BE2C (cell line): ENCODE results near the gene SLC9A3.

Experiments
- DNase-seq: peaks from one replicate; pipeline ENCODE4 v3.0.0-alpha.2; 2020
- H3K27me3 ChIP-seq: fragments of 250-450 bp; sonication (Bioruptor Pico); 2 replicates; pipeline ENCODE4 v1.5.1; 2020; ENCODE audit warnings: mild to moderate bottlenecking
- H3K36me3 ChIP-seq: fragments of 250-450 bp; sonication (Bioruptor Pico); 2 replicates; pipeline ENCODE4 v1.5.1; 2020; ENCODE audit warnings: mild to moderate bottlenecking
- H3K4me1 ChIP-seq: fragments of 250-450 bp; sonication (Bioruptor Pico); 2 replicates; pipeline ENCODE4 v1.5.1; 2020
- H3K4me3 ChIP-seq: 2 replicates; pipeline ENCODE4 v1.5.1; 2011; ENCODE audit warnings: low read depth, low read length
- H3K9me3 ChIP-seq: fragments of 250-450 bp; sonication (Bioruptor Pico); 2 replicates; pipeline ENCODE4 v1.5.1; 2020
- CTCF ChIP-seq: IDR thresholded peaks from 2 replicates; pipeline ENCODE4 v1.5.1; 2012; ENCODE audit warnings: mild to moderate bottlenecking, low read depth, low read length

The SLC9A3 gene

GRCh38 chr5:464446-464842 is 59.8 kb downstream of the SLC9A3 start:
- TF ChIP-seq CTCF, result no peak
- H3K9me3 ChIP-seq, result no peaks in the 10 kb centered on the region
- H3K4me3 ChIP-seq, result no peak overlapping the region
- H3K4me1 ChIP-seq, result no peaks in the 10 kb centered on the region
- DNase-seq, result no peak
- no peaks in the 10 kb centered on the region for H3K27me3 ChIP-seq
- peaks cover 15% of the 10 kb centered on the region for H3K36me3 ChIP-seq

GRCh38 chr5:463952-464351 is 60.3 kb downstream of the SLC9A3 start:
- no peak for TF ChIP-seq CTCF
- Histone ChIP-seq H3K36me3 (peaks cover 19% of the 10 kb centered on the region), H3K4me3 (no peak overlapping the region), H3K27me3 (no peaks in the 10 kb centered on the region), H3K9me3 (no peaks in the 10 kb centered on the region), H3K4me1 (no peaks in the 10 kb centered on the region)
- no peak for DNase-seq

GRCh38 chr5:463301-463700 is 60.9 kb downstream of the SLC9A3 start:
- DNase-seq, result no peak
- Histone ChIP-seq H3K36me3 (peaks cover 19% of the 10 kb centered on the region), H3K4me3 (no peak overlapping the region), H3K9me3 (no peaks in the 10 kb centered on the region), H3K4me1 (no peaks in the 10 kb centered on the region), H3K27me3 (no peaks in the 10 kb centered on the region)
- no peak for TF ChIP-seq CTCF

GRCh38 chr5:462051-462481 is 62.2 kb downstream of the SLC9A3 start:
- H3K9me3 ChIP-seq, result no peaks in the 10 kb centered on the region
- no peak overlapping the region for H3K4me3 ChIP-seq
- H3K27me3 ChIP-seq, result no peaks in the 10 kb centered on the region
- H3K36me3 ChIP-seq, result peaks cover 27% of the 10 kb centered on the region
- DNase-seq, result no peak
- H3K4me1 ChIP-seq, result no peaks in the 10 kb centered on the region
- TF ChIP-seq CTCF, result no peak

- DNase-seq, result no peak
- TF ChIP-seq CTCF, result no peak
- no peaks in the 10 kb centered on the region for H3K9me3 ChIP-seq
- H3K27me3 ChIP-seq, result no peaks in the 10 kb centered on the region
- H3K4me1 ChIP-seq, result no peaks in the 10 kb centered on the region
- H3K36me3 ChIP-seq, result peaks cover 41% of the 10 kb centered on the region
- H3K4me3 ChIP-seq, result no peak overlapping the region
Measured at GRCh38 chr5:460273-460625, 64.0 kb downstream of the SLC9A3 start.

GRCh38 chr5:459562-460272 is 64.5 kb downstream of the SLC9A3 start:
- Histone ChIP-seq H3K36me3 (peaks cover 45% of the 10 kb centered on the region), H3K27me3 (no peaks in the 10 kb centered on the region), H3K4me1 (no peaks in the 10 kb centered on the region), H3K9me3 (no peaks in the 10 kb centered on the region), H3K4me3 (no peak overlapping the region)
- no peak for TF ChIP-seq CTCF
- DNase-seq, result no peak
